Left ventricle myocardium inferior (tissue), 1 donor: ENCODE results near the gene NUDT21. TPM values are rescaled to one million over a fixed set of nuclear protein-coding genes. Genes with fewer than 3 reads are reported as not detected.
"Not testable (repeated sequence)": the region's sequence is repeated elsewhere in the genome, so short reads cannot be mapped to it uniquely, and the experiment has no call there.

Source experiments
- DNase-seq: peaks from one replicate; pipeline ENCODE4 v3.0.0-alpha.2; 2020
- H3K27ac ChIP-seq: fragments of 200-600 bp; replicated peaks from 2 replicates; pipeline ENCODE4 v1.8.0; 2021
- H3K27me3 ChIP-seq: fragments of 200-600 bp; 2 replicates; pipeline ENCODE4 v1.8.0; 2021; ENCODE audit warnings: low read depth
- H3K36me3 ChIP-seq: fragments of 200-600 bp; 2 replicates; pipeline ENCODE4 v1.8.0; 2021
- H3K4me1 ChIP-seq: fragments of 200-600 bp; 2 replicates; pipeline ENCODE4 v1.8.0; 2021
- H3K4me3 ChIP-seq: fragments of 200-600 bp; 2 replicates; pipeline ENCODE4 v1.8.0; 2021; ENCODE audit warnings: mild to moderate bottlenecking, moderate library complexity
- H3K9me3 ChIP-seq: fragments of 200-600 bp; replicated peaks from 2 replicates; pipeline ENCODE4 v1.8.0; 2021
- intact Hi-C: fragments of 100-400 bp; cut with micrococcal nuclease; formaldehyde crosslinking; loops from one replicate; pipeline ENCODE4 v1.11.0; 2022
- total RNA-seq: library from RNA; stranded (reverse); fragmentation: NEBNext Ultra II Directional; extraction: Animal tissue kit (Norgen Biotek cat#: 25700); gene quantifications from one replicate; pipeline ENCODE4 v1.2.1, GENCODE V29; 2021
- TF ChIP-seq, protein P1 (sequence below): fragments of 200-600 bp; IDR thresholded peaks from 2 replicates; pipeline ENCODE4 v1.8.0; 2021; ENCODE audit warnings: antibody characterized with exemption, mild to moderate bottlenecking, borderline replicate concordance
- donor health status: DM: no; HTN: yes; CAD: no; lungs with severe emphysema.

NUDT21 gene
- total RNA-seq, 1 donor from 2014 or later: 59.5 TPM

DNA sequence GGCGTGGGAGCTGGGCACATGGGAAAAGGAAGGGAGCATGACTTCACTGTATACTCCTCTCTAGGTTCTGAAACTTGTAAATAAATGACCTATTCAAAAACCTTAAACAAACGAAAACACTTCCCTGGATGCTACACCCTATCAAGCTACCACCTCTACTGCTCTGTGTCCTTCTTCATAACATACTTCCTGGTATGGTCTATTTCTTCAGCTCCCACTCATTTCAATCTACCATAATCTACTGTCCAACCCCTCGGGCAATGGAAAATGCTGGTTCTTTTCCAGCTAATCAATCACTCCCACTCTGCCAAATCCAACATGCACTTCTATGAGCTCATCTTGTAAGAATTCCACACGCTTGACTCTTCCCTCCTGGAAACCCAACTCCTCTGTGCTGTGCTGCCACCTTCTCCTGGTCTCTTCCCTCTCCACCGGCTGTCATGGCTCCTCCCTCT, 68.2 kb downstream of the NUDT21 start:
- no peak overlapping the region for H3K27ac ChIP-seq
- peaks cover 25% of the 10 kb centered on the region for H3K9me3 ChIP-seq
- no peaks in the 10 kb centered on the region for H3K27me3 ChIP-seq
- H3K36me3 ChIP-seq: peaks cover 91% of the 10 kb centered on the region
- intact Hi-C loops: no loop called here
- no peak overlapping the region for H3K4me3 ChIP-seq
- H3K4me1 ChIP-seq: peaks cover 8% of the 10 kb centered on the region
- TF ChIP-seq, protein P1, sequence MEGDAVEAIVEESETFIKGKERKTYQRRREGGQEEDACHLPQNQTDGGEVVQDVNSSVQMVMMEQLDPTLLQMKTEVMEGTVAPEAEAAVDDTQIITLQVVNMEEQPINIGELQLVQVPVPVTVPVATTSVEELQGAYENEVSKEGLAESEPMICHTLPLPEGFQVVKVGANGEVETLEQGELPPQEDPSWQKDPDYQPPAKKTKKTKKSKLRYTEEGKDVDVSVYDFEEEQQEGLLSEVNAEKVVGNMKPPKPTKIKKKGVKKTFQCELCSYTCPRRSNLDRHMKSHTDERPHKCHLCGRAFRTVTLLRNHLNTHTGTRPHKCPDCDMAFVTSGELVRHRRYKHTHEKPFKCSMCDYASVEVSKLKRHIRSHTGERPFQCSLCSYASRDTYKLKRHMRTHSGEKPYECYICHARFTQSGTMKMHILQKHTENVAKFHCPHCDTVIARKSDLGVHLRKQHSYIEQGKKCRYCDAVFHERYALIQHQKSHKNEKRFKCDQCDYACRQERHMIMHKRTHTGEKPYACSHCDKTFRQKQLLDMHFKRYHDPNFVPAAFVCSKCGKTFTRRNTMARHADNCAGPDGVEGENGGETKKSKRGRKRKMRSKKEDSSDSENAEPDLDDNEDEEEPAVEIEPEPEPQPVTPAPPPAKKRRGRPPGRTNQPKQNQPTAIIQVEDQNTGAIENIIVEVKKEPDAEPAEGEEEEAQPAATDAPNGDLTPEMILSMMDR: no peak
- no peak for DNase-seq

DNA sequence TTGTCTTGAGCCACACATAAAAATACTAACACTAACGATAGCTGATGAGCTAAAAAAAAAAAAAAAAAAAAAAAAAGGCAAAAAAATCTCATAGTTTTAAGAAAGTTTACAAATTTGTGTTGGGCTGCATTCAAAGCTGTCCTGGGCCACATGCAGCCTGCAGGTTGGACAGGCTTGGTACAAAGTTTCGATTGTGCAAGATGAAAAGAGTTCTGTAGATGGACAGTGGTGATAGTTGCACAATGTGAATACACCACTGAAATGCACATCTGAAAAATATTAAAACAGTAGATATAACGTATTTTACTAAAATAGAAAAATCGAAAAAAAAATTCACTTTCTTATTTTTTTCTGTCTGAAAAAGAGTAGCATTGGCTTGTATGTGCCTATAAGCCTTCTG, 68.7 kb downstream of the NUDT21 start:
- intact Hi-C loops: no loop called here
- Histone ChIP-seq H3K4me3 (no peak overlapping the region), H3K36me3 (peaks cover 86% of the 10 kb centered on the region), H3K27ac (no peak overlapping the region), H3K27me3 (no peaks in the 10 kb centered on the region), H3K9me3 (peaks cover 25% of the 10 kb centered on the region), H3K4me1 (peaks cover 8% of the 10 kb centered on the region)
- no peak for DNase-seq
- TF ChIP-seq, protein P1: no peak

DNA sequence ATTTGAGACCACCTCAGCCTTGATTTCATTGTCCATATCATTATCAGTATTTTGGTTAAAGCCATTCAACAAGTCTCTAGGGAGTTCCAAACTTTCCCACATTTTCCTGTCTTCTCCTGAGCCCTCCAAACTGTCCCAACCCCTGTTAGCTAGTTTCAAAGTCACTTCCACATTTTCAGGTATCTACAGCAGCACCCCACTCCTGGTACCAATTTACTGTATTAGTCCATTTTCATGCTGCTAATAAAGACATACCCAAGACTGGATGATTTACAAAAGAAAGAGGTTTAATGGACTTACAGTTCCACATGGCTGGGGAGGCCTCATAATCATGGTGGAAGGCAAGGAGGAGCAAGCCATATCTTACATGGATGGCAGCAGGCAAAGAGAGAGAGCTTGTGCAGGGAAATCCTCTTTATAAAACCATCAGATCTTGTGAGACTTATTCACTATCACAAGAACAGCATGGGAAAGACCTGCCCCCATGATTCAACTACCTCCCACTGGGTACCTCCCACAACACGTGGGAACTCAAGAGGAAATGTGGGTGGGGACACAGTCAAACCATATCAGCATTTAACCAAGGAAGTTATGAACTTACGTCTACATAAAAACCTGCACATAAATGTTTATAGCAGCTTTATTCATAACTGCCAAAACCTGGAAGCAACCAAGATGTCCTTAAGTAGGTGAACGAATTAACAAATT, 70.2 kb downstream of the NUDT21 start:
- Histone ChIP-seq H3K9me3 (peaks cover 25% of the 10 kb centered on the region), H3K36me3 (peaks cover 74% of the 10 kb centered on the region)
- DNase-seq, intact Hi-C loops, H3K27ac ChIP-seq, H3K27me3 ChIP-seq, H3K4me3 ChIP-seq, H3K4me1 ChIP-seq: not testable (repeated sequence)

Other genes with a start within 250 kb of the NUDT21 start
- gene AMFR, start 25.8 kb downstream of the NUDT21 start, total RNA-seq: 65.2 TPM
- gene OGFOD1, start 222 bp upstream of the NUDT21 start, total RNA-seq: 35.4 TPM
- 48.7 TPM for gene BBS2, start 68.7 kb upstream of the NUDT21 start, total RNA-seq
- gene MT4, start 113.7 kb upstream of the NUDT21 start, total RNA-seq: not detected
- gene MT3, start 138.2 kb upstream of the NUDT21 start, total RNA-seq: 4.1 TPM
- gene MT2A, start 157.3 kb upstream of the NUDT21 start, total RNA-seq: 115 TPM
- gene MT1E, start 174.4 kb upstream of the NUDT21 start, total RNA-seq: 126 TPM
- 3.1 TPM for gene MT1M, start 181.3 kb upstream of the NUDT21 start, total RNA-seq
- gene MT1A, start 187.3 kb upstream of the NUDT21 start, total RNA-seq: 1.2 TPM
- not detected for gene MT1B, start 200.6 kb upstream of the NUDT21 start, total RNA-seq
- 0.85 TPM for gene MT1F, start 206.6 kb upstream of the NUDT21 start, total RNA-seq
- gene MT1G, start 216.7 kb upstream of the NUDT21 start, total RNA-seq: not detected
- gene MT1H, start 218.5 kb upstream of the NUDT21 start, total RNA-seq: not detected
- 91.8 TPM for gene MT1X, start 231.1 kb upstream of the NUDT21 start, total RNA-seq